NCI-H2029 (cell line): ENCODE measurements around the gene ZNF490.
"Not testable (repeated sequence)": the region's sequence is repeated elsewhere in the genome, so short reads cannot be mapped to it uniquely, and the experiment has no call there.

Experiments used
- DNase-seq: peaks from one replicate; lab custom pipeline; 2025; lab: John Stamatoyannopoulos, UW

Gene ZNF490

DNA sequence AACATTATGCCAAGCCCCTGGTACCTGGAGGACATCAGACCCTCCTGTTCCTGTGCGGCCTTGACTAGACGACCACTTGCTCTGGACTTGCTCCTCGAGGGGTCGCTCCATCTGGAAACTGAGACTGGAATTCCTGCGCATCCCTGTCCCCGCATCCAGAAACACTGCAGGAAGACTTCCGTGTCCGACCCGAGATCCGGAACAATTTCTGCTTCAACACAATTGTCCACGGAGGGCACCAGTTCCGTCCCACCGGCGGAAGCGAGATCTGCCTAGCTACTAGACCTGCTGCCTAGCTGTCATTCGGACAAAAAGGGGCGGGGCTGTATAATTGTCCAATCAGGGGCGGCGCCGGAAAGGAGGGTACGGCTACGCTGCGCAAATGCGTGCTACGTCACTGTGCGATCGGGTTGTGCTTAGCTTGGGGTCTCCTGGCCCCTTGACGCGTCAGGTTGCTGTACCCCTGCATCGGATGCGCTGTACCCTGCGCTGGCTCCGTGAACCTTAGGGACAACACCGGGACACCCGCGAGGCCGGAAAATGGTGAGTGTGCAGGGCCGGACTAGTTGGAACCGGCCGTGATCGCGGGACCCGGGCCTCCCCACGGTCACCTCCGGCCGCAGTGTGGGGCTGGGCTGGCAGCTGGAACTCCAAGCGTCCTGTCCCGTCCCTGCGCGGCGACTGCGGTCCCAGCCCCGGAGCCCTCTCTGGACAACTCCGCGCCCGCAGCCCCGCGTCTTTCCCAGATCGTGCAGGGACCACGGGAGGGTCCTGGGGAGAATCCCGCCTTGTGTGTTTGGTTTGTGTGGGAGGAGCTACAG, at the start of gene ZNF490, which contains the start of gene ZNF791:
Gene ZNF490 (minus strand): TSS at position 274 of the 821 bp plus-strand sequence. CDS start 133 bp downstream, at position 141.
Gene ZNF791 (plus strand): TSS at position 381 of the 821 bp plus-strand sequence. CDS start 160 bp downstream, at position 541.
- peak; percentile 96 for DNase-seq

DNA sequence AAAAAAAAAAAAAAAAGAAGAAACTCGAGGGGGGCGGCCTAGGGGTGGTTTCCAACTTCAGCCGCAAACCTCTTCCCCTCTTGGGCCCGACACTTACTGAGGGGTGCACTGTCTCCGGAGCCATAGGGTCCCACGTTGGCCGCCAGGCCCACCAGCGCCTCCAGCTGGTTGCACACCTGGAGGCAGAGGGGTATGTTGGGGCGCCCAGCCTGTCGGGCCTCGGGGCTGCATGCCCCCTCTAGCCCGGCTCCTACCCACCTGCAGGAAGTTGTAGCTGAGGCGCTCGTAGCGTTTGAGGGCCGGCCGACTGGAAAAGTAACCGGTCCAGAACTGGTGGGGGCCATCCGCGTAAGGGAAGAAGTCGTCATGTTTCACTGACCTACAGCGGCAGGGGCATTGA, 47.4 kb upstream of the ZNF490 start:
- no peak for DNase-seq

DNA sequence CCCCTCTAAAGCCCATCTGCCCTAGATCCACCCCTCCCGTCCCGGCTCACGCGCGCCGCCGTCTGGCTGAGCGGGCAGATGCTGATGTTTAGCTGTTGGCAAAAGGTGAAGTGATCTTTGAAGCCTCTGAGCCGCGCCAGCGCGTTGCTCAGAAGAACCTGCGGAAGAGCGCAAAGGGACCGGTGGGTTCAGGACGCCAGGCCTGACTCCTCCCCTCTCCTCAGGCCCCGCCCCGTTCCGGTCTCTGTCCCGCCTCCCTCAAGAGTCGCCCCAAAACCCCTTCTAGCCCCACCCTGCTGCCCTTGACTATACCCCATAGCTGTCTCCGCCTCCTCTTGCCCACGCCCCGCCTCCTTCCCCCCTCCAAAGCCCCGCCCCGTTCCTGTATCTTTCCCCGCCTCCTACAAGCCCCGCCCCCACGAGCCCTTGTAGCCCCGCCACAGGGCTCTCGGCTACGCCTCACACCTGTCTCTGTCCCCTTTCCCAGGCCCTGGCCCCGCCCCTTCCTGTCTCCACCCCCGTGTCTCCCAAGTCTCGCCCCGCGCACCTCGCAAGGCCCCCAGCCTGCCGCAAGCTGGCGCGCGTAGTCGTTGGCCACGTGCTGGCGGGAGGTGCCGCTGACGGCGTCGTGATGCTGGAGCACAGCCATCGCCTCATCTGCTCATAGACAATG, 46.4 kb upstream of the ZNF490 start:
- DNase-seq = no peak

DNA sequence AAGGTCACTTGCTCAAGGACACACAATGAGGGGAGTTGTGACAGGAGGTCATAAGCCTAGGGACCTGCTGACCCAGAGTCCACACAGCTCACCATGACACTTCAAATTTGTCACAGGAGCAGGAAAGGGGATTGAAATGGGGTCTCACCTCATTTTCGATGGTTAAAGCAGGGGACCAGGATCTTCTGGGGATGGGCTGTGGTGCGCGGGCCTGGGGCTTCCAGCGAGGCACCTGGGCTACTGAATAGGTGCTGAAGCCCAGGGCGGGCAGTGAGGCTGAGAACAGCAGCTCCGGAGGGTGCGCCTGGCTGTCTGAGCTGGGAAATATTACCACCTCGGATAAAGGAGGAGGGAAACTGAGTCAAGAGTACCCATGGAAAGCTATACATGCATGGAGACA, 44.9 kb upstream of the ZNF490 start:
- DNase-seq = no peak

DNA sequence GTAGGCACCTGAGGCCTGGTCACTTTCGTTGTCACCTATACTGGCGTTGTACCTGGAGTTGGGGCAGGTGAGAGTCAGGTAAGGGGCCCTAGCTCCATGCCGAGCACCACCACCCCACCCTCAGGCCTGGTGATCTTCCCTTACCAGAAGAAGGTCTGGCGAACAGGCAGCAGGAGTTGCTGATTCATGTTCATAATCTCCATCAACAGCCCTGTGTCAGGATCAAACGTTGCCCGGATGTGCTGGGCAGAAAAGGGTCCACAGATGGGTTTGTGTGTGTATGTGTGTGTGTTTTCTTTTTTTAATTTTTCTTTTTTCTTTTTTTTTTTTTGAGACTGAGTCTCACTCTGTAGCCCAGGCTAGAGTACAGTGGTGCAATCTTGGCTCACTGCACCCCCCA, 41.6 kb upstream of the ZNF490 start:
- DNase-seq = no peak

DNA sequence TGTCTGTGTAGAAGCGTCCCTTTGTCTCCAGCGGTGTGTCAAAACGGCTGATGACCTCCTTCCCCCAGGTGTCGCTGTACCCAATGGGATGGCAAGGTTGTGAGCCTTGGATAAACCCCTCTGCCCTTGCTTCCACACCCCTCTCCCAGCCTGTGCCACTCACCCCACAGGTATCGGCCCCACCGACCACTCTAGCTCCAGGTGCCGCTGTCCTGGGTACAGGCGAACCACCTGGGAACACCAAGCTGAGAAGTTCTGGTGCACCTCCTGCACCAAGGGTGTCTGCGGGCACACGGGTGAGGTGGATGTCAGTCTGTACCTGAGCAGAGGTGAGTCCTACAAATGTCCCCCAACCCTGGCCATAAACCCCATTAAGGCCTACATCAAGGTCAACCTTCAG, 39.3 kb upstream of the ZNF490 start:
- no peak for DNase-seq

DNA sequence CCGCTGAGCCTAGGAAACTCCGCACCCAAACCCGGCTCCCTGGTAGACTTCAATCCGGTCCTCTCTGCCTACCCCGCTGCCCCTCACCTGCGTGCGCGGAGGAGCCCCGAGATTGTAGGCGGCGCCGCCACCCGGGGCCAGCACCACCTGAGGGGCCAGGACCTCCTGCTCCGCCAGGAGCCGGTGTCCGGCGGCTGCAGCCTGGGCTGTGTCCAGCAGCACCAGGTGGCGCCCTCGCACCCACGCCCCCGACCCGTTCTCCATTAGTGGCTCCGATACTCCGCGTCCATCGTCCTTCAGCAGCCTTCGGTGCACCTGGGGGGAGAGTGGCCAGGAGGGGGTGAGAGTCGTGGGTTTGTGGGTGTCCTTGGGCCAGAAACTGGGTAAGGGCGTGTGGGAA, 37.5 kb upstream of the ZNF490 start:
- DNase-seq = no peak

DNA sequence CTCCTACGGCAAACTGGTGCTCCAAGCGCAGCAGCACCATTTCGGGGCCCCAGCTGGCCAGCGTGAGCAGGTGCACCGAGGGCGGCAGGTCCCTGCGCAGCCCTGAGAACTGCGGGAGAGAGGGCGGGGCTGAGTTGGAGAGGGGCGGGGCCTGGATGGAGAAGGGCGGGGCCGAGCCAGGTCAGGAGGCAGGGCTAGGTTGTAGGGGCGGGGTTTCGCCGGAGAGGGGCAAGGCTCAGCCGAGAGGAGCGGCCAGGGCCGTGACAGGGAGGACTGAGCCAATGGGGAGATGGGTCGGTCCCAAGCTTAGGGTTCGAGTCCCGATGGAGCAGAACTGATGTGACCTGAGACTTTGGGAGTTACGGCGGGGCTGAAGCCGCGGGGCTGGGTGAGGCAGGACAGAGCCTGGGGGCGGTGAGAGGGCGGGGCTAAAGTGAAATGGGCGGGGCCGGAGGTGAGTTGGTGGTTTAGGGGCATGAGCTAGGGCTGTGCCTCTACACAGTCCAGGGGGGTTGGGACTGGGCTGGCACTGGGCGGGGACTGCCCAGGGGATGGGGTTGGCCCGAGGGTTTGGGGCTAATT, 37.0 kb upstream of the ZNF490 start:
- DNase-seq = peak; percentile 76

DNA sequence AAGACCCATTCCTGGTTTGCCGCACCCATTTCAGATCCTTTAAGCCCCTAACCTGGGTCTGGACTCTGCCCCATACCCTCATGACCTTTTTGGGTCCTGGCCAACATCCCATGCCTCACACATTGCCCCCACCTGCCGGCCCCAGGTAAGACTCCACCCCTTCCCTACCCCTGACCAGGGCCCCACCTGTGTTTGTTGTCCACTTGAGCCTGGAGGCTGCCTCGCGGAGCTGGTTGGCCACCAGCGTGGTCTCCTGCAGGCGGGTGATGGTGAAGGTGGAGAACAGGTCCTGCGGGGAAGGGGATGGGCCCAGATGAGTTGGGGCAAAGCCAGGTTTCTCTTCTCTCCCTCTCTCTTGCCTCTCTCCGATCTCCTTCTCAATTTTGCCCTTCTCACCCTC, 36.4 kb upstream of the ZNF490 start:
- peak; percentile 50 for DNase-seq

DNA sequence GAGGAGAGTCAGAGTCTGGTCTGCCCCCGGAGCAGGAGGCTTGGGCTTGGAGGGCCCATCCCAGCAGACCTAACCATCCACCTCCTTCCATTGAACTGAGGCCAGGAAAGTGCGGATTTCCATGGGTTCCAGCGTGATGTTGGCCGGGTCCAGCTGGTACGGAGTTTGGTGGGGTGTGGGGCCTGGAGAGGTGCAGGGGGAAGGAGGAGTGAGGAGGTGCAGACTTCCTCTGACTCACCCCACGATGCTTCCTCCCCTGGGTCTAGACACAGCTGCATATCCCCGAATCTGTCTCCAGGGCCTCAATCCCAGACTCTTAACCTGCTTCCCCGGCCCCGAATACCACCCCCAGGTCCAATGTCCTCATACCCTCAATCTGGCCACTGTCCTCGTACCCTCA, 35.9 kb upstream of the ZNF490 start:
- DNase-seq = no peak

DNA sequence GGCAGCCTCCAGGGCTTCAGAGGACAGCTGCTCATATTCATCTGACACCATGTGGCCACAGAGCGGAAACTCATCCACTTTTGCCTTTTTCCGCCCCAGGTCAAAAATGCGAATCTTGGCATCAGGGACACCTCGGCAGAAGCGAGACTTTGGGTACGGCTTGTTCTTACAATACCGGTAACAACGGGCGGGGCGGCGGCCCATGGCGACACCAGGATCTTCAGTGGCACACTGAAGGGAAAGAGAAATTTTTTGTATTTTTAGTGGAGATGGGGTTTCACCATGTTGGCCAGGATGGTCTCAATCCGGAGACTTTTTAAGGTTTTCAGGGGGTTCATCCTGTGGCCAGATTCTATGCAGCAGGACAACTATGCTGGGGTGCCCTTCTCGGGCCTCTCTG, 33.1 kb upstream of the ZNF490 start:
- DNase-seq = not testable (repeated sequence)

DNA sequence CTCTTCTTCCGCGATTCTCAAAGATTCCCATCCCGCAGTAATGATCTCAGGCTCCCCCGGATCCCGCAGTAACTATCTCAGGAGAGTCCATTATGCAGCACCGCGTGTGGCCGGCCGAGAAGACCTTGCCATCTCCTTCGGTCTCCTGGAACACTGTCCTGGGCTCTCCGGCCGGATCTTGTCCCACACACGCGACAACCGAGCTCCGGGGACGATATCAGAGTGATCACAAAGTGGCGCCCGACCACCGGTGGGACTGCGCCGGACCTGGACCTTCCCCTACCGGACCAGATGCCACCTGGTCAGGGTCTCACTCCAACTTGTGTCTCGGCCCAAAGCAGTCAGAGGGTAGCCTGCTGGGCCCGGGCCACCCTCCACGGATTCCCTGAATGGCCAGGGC, 31.9 kb upstream of the ZNF490 start:
- DNase-seq = no peak

DNA sequence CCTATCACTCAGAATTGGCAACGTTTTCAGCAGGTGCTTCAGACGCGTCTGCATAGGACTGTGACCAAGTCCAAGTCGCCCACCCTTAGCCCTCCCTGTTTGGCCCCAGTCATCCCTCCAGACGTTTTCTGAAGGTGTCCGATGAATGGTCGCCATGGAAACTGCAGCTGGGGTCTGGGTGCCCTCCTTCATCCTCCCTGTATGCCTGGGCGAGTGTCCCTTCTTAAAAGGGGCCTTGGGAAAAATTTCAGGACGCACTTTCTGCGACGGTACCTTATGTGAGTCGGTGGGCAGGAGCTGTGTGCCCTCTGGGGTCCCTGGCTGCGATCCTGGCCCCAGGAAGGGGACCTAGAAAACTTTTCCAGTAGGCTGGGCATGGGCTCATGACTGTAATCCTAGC, 30.8 kb upstream of the ZNF490 start:
- DNase-seq = no peak

DNA sequence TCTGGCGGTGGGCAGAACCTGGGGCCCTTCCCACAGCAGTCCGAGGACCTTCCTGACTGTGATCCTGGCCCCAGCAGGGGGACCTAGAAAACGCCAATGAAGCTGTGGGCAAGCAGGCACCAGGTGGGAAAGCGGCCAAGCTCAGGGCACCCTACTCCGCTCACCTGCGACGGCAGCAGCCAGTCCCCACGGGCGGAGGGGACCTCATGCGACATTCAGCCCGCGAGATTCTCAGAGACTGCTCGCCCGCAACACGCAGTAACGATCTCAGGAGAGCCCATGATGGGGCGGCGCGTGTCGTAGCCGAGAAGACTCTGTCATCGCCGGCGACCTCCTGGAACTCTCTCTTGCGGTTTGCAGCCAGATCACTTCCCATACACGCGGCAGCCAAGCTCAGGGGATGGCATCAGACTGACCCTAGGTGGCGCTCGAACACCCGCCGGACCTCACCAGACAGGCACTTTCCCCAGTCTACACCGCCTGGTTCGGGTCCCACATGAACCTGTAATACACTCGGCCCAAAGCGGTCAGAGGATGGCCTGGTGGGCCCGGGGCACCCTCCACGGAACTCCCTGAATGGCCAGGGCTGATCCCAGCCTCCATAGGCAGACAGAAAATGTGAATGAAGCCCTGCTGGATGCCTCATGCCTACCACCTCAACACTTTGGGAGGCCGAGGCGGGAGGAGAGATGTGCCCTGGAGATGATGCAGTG, 29.4 kb upstream of the ZNF490 start:
- DNase-seq = peak; percentile 59

DNA sequence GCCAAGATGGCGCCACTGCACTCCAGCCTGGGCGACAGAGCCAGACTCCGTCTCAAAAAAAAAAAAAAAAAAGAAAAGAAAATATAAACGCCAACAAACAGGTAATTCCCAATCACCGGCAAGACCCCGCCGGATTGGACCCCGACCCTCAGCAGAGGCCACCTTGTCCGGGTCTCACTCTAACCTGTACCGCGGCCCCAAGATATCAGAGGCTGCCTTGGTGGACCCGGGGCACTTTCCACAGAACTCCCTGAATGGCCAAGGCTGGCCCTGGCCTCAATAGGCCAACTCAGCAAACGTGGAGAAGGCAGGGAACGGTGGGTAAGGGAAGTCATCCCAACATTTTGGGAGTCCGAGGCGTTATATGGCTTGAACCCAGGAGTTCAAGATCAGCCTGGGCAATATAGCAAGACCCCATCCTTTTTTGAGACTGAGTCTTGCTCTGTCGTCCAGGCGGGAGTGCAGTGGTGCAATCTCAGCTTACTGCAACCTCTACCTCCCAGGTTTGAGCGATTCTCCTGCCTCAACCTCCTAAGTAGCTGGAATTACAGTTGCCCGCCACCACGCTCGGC, 28.1 kb upstream of the ZNF490 start:
- DNase-seq = no peak

DNA sequence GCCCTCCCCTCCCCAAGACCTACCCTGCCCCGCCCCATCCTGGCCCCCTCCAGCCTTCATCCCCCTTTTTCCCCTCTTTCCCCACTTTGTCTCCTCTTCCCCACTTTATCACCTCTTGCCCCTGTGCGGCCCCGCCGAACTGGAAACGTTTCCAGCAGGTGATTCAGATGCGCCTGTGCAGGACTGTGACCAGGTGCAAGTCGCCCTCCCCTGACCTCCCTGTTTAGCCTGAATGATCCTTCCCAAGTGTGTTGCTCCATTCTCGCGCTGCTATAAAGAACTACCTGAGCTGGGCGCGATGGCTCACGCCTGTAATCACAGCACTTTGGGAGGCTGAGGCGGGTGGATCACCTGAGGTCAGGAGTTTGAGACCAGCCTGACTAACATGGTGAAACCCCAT, 26.0 kb upstream of the ZNF490 start:
- no peak for DNase-seq

DNA sequence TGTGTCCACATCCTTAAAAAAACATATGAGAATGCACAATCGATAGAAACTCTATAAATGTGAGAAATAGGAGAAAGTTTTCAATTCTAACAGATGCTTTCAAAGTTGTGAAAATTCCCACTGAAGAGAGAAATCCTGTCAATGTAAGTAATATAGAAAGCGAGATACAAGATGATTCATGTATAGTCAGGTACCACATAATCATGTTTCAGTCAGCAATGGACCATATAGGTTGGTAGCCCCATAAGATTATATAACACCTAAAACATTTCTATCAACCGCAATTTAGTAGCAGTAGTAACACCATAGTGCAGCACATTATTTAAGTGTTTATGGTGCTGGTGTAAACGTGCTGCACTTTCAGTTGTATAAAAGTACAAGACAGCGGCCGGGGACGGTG, 18.6 kb upstream of the ZNF490 start:
- no peak for DNase-seq

DNA sequence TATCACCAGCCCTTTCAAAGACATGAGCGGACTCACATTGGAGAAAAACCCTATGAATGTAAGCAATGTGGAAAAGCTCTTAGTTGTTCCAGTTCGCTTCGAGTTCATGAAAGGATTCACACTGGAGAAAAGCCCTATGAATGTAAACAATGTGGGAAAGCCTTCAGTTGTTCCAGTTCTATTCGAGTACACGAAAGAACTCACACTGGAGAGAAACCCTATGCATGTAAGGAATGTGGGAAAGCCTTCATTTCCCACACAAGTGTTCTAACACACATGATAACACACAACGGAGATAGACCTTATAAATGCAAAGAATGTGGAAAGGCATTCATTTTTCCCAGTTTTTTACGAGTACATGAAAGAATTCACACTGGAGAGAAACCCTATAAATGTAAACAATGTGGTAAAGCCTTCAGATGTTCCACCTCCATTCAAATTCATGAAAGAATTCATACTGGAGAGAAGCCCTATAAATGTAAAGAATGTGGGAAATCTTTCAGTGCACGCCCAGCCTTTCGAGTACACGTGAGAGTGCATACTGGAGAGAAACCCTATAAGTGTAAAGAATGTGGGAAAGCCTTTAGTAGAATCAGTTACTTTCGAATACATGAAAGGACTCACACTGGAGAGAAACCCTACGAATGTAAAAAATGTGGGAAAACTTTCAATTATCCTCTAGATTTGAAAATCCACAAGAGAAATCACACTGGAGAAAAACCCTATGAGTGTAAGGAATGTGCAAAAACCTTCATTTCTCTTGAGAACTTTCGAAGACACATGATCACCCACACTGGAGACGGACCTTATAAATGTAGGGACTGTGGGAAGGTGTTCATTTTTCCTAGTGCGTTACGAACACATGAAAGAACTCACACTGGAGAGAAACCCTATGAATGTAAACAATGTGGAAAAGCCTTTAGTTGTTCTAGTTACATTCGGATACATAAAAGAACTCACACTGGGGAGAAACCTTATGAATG, 17.7 kb upstream of the ZNF490 start:
- no peak for DNase-seq

DNA sequence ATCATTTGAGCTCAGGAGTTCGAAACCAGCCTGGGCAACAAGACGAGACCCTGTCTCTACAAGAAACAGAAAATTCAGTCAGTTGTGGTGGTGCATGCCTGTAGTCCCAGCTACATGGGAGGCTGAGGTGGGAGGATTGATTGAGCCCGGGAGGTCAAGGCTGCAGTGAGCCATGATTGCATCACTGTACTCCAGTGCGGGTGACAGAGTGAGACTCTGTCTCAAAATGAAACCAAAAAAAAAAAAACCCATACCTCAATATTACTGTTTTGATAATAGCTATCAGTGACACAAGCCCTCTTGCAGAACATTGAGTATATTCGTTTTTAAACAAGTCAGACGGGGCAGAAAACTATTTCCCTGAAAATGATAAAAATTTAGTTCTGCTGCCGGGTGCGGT, 16.3 kb upstream of the ZNF490 start:
- no peak for DNase-seq

DNA sequence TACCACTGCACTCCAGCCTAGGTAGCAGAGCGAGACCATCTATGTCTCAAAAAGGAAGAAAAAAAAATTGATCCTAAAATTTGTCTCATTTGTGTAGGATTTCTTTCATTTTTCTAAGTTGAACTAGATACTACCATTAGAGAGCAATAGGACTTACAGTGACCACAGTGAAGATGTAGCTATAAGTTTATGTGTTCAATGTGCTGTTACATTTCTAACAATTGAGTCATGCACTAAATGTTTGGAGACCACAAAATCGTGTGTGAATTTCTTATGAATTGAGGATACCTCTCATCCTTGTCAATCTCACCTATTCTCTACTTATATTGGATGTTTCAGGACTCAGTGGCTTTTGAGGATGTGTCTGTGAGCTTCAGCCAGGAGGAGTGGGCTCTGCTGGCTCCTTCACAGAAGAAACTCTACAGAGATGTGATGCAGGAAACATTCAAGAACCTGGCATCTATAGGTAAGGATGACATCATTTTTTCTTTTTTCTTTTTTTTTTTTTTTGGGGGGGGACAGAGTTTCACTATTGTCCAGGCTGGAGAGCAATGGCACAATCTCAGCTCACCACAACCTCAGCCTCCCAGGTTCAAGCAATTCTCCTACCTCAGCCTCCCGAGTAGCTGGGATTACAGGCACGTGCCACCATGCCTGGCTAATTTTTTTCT, 12.9 kb upstream of the ZNF490 start:
- DNase-seq = no peak
